GM23338 (cell line): ENCODE data around the gene PCIF1.

ENCODE experiments used
- EZH2 ChIP-seq: fragments of 200-600 bp; sonication (generic); IDR thresholded peaks from one replicate; pipeline ENCODE4 v1.8.0; 2017; ENCODE audit warnings: antibody characterized with exemption, mild to moderate bottlenecking, low read depth; ENCODE audit not compliant: unreplicated experiment
- JUNB ChIP-seq: IDR thresholded peaks from one replicate; pipeline ENCODE4 v1.6.1; 2016; ENCODE audit warnings: antibody characterized with exemption; ENCODE audit not compliant: unreplicated experiment
- POLR2AphosphoS5 ChIP-seq: IDR thresholded peaks from 2 replicates; pipeline ENCODE4 v1.6.1; 2016; ENCODE audit warnings: antibody characterized with exemption, low read depth
- TF ChIP-seq, protein P1 (sequence below), 2 experiments: fragments of 200-600 bp in 1 of 2; sonication (generic) in 1 of 2; conservative IDR thresholded peaks; 2 replicates each; pipeline versions ENCODE4 v1.5.1 to v1.6.1; 2016 to 2017; ENCODE audit warnings: antibody characterized with exemption in 2 of 2, low read depth in 2 of 2, mild to moderate bottlenecking in 2 of 2, moderate library complexity in 1 of 2

DNA sequence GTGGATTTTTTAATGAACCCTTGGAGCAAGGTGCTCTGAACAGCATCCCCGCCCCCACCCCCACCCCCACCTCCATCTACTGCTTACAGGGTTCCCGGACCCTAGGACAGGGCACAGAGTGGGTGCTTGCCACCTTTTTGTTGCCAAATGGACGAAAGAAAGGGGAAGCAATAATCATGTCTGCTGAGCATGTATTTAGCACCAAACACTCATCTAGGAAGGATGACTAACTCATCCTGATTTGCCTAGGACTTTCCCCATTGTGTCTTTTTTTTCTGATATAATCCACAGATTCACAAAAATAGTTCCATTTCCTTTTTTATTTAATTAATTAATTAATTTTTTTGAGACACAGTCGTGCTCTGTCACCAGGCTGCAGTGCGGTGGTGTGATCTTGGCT, 21.4 kb upstream of the PCIF1 start:
- TF ChIP-seq POLR2AphosphoS5 (no peak), EZH2 (no peak), JUNB (no peak)
- TF ChIP-seq, protein P1, sequence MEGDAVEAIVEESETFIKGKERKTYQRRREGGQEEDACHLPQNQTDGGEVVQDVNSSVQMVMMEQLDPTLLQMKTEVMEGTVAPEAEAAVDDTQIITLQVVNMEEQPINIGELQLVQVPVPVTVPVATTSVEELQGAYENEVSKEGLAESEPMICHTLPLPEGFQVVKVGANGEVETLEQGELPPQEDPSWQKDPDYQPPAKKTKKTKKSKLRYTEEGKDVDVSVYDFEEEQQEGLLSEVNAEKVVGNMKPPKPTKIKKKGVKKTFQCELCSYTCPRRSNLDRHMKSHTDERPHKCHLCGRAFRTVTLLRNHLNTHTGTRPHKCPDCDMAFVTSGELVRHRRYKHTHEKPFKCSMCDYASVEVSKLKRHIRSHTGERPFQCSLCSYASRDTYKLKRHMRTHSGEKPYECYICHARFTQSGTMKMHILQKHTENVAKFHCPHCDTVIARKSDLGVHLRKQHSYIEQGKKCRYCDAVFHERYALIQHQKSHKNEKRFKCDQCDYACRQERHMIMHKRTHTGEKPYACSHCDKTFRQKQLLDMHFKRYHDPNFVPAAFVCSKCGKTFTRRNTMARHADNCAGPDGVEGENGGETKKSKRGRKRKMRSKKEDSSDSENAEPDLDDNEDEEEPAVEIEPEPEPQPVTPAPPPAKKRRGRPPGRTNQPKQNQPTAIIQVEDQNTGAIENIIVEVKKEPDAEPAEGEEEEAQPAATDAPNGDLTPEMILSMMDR (conservative IDR thresholded peaks at IDR 0.05; ENCODE audit: low read depth in 2 of 2) = no peak
